IMR-90 (cell line): ENCODE data around the gene SLC29A1. TPM values are rescaled to one million over a fixed set of nuclear protein-coding genes. Genes with fewer than 3 reads are reported as not detected.
A peak's percentile ranks its signal among the peaks of the same experiment; 100 is the strongest.

ENCODE experiments used
- ATAC-seq: fragments of 200-7000 bp; cut with Tn5 transposase; 2 replicates; pipeline ENCODE4 v1.9.1; 2020; ENCODE audit warnings: low read depth, mild to moderate bottlenecking, moderate library complexity
- BruUV-seq: library from RNA; stranded (reverse); fragments of 400-500 nt; replicated peaks from 2 replicates; lab custom pipeline; 2021; lab: Mats Ljungman, UMichigan
- CTCF ChIA-PET: fragments of 300-600 bp; formaldehyde crosslinking; extraction: SDS; loops from one replicate; lab custom pipeline; 2021; ENCODE audit warnings: antibody characterized with exemption; lab: Yijun Ruan, JAX
- POLR2A ChIA-PET: fragments of 300-600 bp; sonication (Branson Sonifier 250); formaldehyde crosslinking; loops from one replicate; lab custom pipeline; 2022; ENCODE audit warnings: antibody characterized with exemption; ENCODE audit not compliant: unreplicated experiment; lab: Charles Lee
- DNase-seq: peaks from one replicate; pipeline ENCODE4 v3.0.0; 2013
- H2AFZ ChIP-seq: replicated peaks from 2 replicates; pipeline ENCODE3; 2013; ENCODE audit warnings: low read length, mild to moderate bottlenecking; ENCODE audit not compliant: poor library complexity
- H2AK5ac ChIP-seq: 2 replicates; pipeline ENCODE4 v1.6.1; 2013; ENCODE audit warnings: low read depth, low read length, inconsistent platforms
- H2AK9ac ChIP-seq: replicated peaks from 2 replicates; pipeline ENCODE3; 2013; ENCODE audit warnings: mild to moderate bottlenecking, low read depth, low read length, moderate library complexity; ENCODE audit not compliant: poor library complexity
- H2BK120ac ChIP-seq: 2 replicates; pipeline ENCODE4 v1.6.1; 2013; ENCODE audit warnings: low read depth, low read length, inconsistent platforms
- H2BK15ac ChIP-seq: 3 replicates; pipeline ENCODE4 v1.6.1; 2013; ENCODE audit warnings: low read depth, low read length, inconsistent platforms
- H2BK20ac ChIP-seq: 2 replicates; pipeline ENCODE4 v1.6.1; 2013; ENCODE audit warnings: low read depth, mild to moderate bottlenecking, inconsistent platforms, low read length, moderate library complexity
- H2BK5ac ChIP-seq: 2 replicates; pipeline ENCODE4 v1.6.1; 2013; ENCODE audit warnings: mild to moderate bottlenecking, low read depth, low read length, inconsistent platforms; ENCODE audit not compliant: poor library complexity, severe bottlenecking
- H3K14ac ChIP-seq: replicated peaks from 2 replicates; pipeline ENCODE4 v1.6.1; 2013; ENCODE audit warnings: low read depth, low read length, inconsistent platforms
- H3K18ac ChIP-seq: 2 replicates; pipeline ENCODE4 v1.6.1; 2013; ENCODE audit warnings: low read depth, low read length, control low read depth
- H3K23ac ChIP-seq: 2 replicates; pipeline ENCODE4 v1.6.1; 2013; ENCODE audit warnings: low read depth, low read length, inconsistent platforms
- H3K27ac ChIP-seq: 2 replicates; pipeline ENCODE4 v1.5.1; 2013; ENCODE audit warnings: mild to moderate bottlenecking, control low read depth, low read length; ENCODE audit not compliant: insufficient read depth
- H3K27me3 ChIP-seq: 2 replicates; pipeline ENCODE4 v1.6.1; 2013; ENCODE audit warnings: low read length; ENCODE audit not compliant: control insufficient read depth, insufficient read depth
- H3K36me3 ChIP-seq: 2 replicates; pipeline ENCODE4 v1.6.1; 2013; ENCODE audit warnings: low read length, mixed read lengths; ENCODE audit not compliant: control insufficient read depth, insufficient read depth
- H3K4ac ChIP-seq: 2 replicates; pipeline ENCODE4 v1.6.1; 2013; ENCODE audit warnings: low read depth, low read length, inconsistent platforms
- H3K4me1 ChIP-seq: 2 replicates; pipeline ENCODE4 v1.6.1; 2013; ENCODE audit warnings: low read length, mixed read lengths; ENCODE audit not compliant: control insufficient read depth, insufficient read depth
- H3K4me2 ChIP-seq: 2 replicates; pipeline ENCODE4 v1.6.1; 2013; ENCODE audit warnings: low read depth, mild to moderate bottlenecking, control low read depth, low read length, moderate library complexity
- H3K4me3 ChIP-seq: 2 replicates; pipeline ENCODE4 v1.5.1; 2013; ENCODE audit warnings: low read depth, mild to moderate bottlenecking, control low read depth, low read length, moderate library complexity; ENCODE audit not compliant: insufficient read depth
- H3K56ac ChIP-seq: 2 replicates; pipeline ENCODE4 v1.6.1; 2013; ENCODE audit warnings: low read length, inconsistent platforms; ENCODE audit not compliant: insufficient read depth; ENCODE audit errors: extremely low read depth
- H3K79me1 ChIP-seq, 2 experiments: 2 replicates each; pipeline ENCODE4 v1.6.1; 2013; ENCODE audit warnings: low read length in 2 of 2, inconsistent platforms in 1 of 2, low read depth in 1 of 2
- H3K9ac ChIP-seq: 2 replicates; pipeline ENCODE4 v1.6.1; 2013; ENCODE audit warnings: low read depth, low read length, control low read depth
- H3K9me1 ChIP-seq: 2 replicates; pipeline ENCODE4 v1.6.1; 2013; ENCODE audit warnings: low read length, inconsistent platforms; ENCODE audit not compliant: insufficient read depth
- H3K9me3 ChIP-seq: 2 replicates; pipeline ENCODE4 v1.6.1; 2013; ENCODE audit warnings: low read length; ENCODE audit not compliant: control insufficient read depth, insufficient read depth
- H4K20me1 ChIP-seq: 2 replicates; pipeline ENCODE4 v1.6.1; 2013; ENCODE audit warnings: low read length, inconsistent platforms; ENCODE audit not compliant: insufficient read depth
- H4K5ac ChIP-seq: 2 replicates; pipeline ENCODE4 v1.6.1; 2013; ENCODE audit warnings: mild to moderate bottlenecking, low read depth, low read length, control low read depth
- H4K8ac ChIP-seq, 2 experiments: 2 replicates each; pipeline ENCODE4 v1.6.1; 2013; ENCODE audit warnings: low read depth in 2 of 2, low read length in 2 of 2, control low read depth in 1 of 2, inconsistent platforms in 1 of 2
- H4K91ac ChIP-seq: 2 replicates; pipeline ENCODE4 v1.6.1; 2013; ENCODE audit warnings: low read depth, low read length, inconsistent platforms; ENCODE audit not compliant: insufficient read depth
- BHLHE40 ChIP-seq: fragments of 150-350 bp; IDR thresholded peaks from 2 replicates; pipeline ENCODE4 v1.6.1; 2016; ENCODE audit warnings: mild to moderate bottlenecking, low read depth, low read length
- CEBPB ChIP-seq: IDR thresholded peaks from 2 replicates; pipeline ENCODE4 v1.6.1; 2012; ENCODE audit warnings: low read depth, low read length, improper control_type of control experiment
- CTCF ChIP-seq: conservative IDR thresholded peaks from 2 replicates; pipeline ENCODE4 v1.5.1; 2012; ENCODE audit warnings: mild to moderate bottlenecking, low read depth, low read length, improper control_type of control experiment
- FOS ChIP-seq: fragments of 150-350 bp; IDR thresholded peaks from 2 replicates; pipeline ENCODE4 v1.6.1; 2016; ENCODE audit warnings: low read depth, low read length
- MAFK ChIP-seq: IDR thresholded peaks from 2 replicates; pipeline ENCODE4 v1.6.1; 2012; ENCODE audit warnings: low read depth, low read length, improper control_type of control experiment
- NFE2L2 ChIP-seq: fragments of 150-350 bp; IDR thresholded peaks from 2 replicates; pipeline ENCODE4 v1.6.1; 2016; ENCODE audit warnings: low read depth, mild to moderate bottlenecking, low read length
- RAD21 ChIP-seq: IDR thresholded peaks from 2 replicates; pipeline ENCODE4 v1.6.1; 2012; ENCODE audit warnings: low read length, improper control_type of control experiment
- RCOR1 ChIP-seq: IDR thresholded peaks from 2 replicates; pipeline ENCODE4 v1.6.1; 2012; ENCODE audit warnings: mild to moderate bottlenecking, low read length, improper control_type of control experiment; ENCODE audit not compliant: insufficient replicate concordance
- RFX5 ChIP-seq: IDR thresholded peaks from 2 replicates; pipeline ENCODE4 v1.8.0; 2012; ENCODE audit warnings: low read depth, mild to moderate bottlenecking, low read length, moderate library complexity
- USF2 ChIP-seq: fragments of 150-350 bp; IDR thresholded peaks from 2 replicates; pipeline ENCODE4 v1.6.1; 2017; ENCODE audit warnings: mild to moderate bottlenecking, antibody characterized with exemption, low read length, low read depth
- WGBS, 2 experiments: methylation state at CpG; one replicate each; pipeline versions ENCODE4 v1.1.5 to v1.1.7; 2013; ENCODE audit warnings: missing lambda C conversion rate in 2 of 2; ENCODE audit not compliant: insufficient read length in 1 of 2; ENCODE audit errors: extremely low coverage in 2 of 2; 5-methylcytosine and 5-hydroxymethylcytosine counted together
- dilution Hi-C: fragments of 300-500 bp; cut with HindIII; formaldehyde crosslinking; loops from one replicate; pipeline ENCODE4 v1.14.3; 2018; ENCODE audit warnings: low sequenced_read_pairs; ENCODE audit not compliant: unreplicated experiment
- in situ Hi-C: fragments of 300-500 bp; cut with MboI; formaldehyde crosslinking; loops from 3 replicates; pipeline ENCODE4 v1.14.3; 2019; ENCODE audit warnings: low sequenced_read_pairs, inconsistent platforms, mixed read lengths
- intact Hi-C: fragments of 100-400 bp; cut with micrococcal nuclease; formaldehyde crosslinking; loops from 2 replicates; pipeline ENCODE4 v1.10.0; 2022
- polyA plus RNA-seq, 3 experiments: library from polyadenylated mRNA; depleted of rRNA; stranded (reverse); fragments of >200 nt; gene quantifications; 2 replicates each; pipeline ENCODE4 v1.2.3, GENCODE V29; 2012; ENCODE audit warnings: low replicate concordance in 1 of 3
- total RNA-seq: library from RNA; depleted of rRNA; stranded (reverse); fragments of >200 nt; gene quantifications from 2 replicates; pipeline ENCODE4 v1.2.3, GENCODE V29; 2012
- TF ChIP-seq, protein P1 (sequence below): fragments of 150-350 bp; IDR thresholded peaks from 2 replicates; pipeline ENCODE4 v1.6.1; 2016; ENCODE audit warnings: low read depth, mild to moderate bottlenecking, low read length, moderate library complexity, borderline replicate concordance

SLC29A1 gene
- total and polyA plus RNA-seq, 2 of the 4 experiments (the other 2 are of a cell fraction): 4.1 to 22.1 TPM

DNA sequence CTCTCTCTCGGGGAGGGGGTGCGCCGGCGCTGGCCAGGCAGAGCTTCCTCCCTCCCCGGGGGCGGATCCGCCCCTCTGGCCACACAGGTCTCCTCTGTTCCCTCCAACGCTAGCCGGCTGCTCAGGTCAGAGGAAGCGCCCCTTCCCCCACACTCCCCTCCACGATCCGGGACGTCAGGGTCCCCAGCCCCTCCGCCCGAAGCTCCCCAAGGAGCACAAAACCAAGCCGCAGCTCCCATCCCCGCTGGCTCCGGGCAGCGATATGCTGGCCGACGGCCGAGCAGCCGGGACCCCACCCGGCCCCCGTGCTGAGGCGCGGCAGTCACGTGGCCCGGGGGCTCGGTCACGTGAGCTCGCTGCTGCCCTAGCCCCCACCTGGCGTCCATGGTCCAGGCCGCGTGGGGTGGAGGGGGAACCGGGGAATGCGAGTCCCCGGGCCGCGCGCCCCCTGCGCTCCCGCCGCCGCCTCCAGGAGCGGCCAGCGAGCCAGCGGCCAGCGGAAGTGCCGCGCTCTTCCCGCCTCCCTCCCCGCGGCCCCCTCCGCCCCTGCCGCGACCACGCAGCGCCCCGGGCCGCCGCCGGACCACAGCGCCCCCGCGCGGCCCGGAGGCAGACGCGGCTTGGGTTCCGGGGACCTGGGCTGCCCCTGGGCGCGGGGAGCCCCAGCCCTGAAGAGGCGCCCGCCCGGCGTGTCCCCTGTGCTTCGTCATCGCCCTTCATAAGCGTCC, 33.8 kb downstream of the SLC29A1 start, which contains the start of gene SLC35B2 (continued):
- no peak for TF ChIP-seq MAFK
- no peak for TF ChIP-seq RCOR1

DNA sequence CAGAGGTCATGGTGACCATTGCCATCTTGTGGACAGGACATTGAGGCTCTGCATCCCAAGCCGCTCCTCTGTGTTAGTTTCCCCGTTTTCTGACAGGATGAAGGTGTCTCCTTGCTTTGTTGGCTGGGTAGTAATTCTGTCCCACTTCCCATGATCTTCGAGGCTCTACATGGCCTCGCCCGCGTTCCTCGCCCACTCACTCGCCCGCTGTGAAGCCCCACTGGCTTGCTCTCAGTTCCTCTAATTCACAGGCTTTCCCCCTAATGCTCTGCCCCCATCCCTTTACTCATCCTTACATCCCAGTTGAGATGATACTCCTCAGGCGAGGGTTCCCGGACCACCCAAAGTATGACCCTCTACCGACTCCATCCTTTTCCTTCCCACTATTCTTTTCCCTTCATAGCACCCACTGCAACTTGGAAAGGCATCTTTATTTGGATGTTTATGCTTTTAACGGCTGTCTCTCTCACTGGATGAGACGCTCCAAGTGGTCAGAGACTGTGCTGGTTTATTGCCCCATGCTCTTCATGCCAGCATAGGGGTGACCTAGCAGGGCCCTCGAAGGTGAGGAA, 34.4 kb downstream of the SLC29A1 start:
- BruUV-seq: no TSS peak
- H3K18ac ChIP-seq: peak overlapping the region; percentile 83
- WGBS, 2 experiments: 44% methylated on average over 10 of the region's 15 CpGs; no CpG with 5 or more reads in 1 of the 2 experiments
- H2BK5ac ChIP-seq: peak overlapping the region; percentile 89
- peak overlapping the region; percentile 98 for H4K5ac ChIP-seq
- H4K8ac ChIP-seq: peak overlapping the region; percentile 94 to 98
- H3K79me1 ChIP-seq: peaks cover 14 to 63% of the 10 kb centered on the region in 2 experiments
- peak overlapping the region; percentile 91 for H3K27ac ChIP-seq
- peak overlapping the region; percentile 100 for H3K14ac ChIP-seq
- peak overlapping the region; percentile 98 for H3K4me2 ChIP-seq
- CTCF ChIA-PET: no interaction called here
- peak overlapping the region; percentile 80 for H2AK9ac ChIP-seq
- ATAC-seq: no peak
- peak overlapping the region; percentile 97 for H3K4ac ChIP-seq
- peak overlapping the region; percentile 72; the same call in 2 of the 3 replicates for H2BK15ac ChIP-seq
- no peak for DNase-seq
- peaks cover 13% of the 10 kb centered on the region for H3K9me1 ChIP-seq
- H2BK20ac ChIP-seq: no peak overlapping the region; the same call in 1 of the 2 replicates
- H3K4me1 ChIP-seq: peaks cover 14% of the 10 kb centered on the region
- peak overlapping the region; percentile 61 for H3K56ac ChIP-seq
- H2BK120ac ChIP-seq: peak overlapping the region; percentile 94
- H4K91ac ChIP-seq: peak overlapping the region; percentile 64
- in situ Hi-C loops (no loop called here), intact Hi-C loops (no loop called here), dilution Hi-C loops (no loop called here)
- peak overlapping the region; percentile 94 for H3K4me3 ChIP-seq
- peak overlapping the region; percentile 99 for H3K23ac ChIP-seq
- H3K9ac ChIP-seq: peak overlapping the region; percentile 94
- peaks cover 36% of the 10 kb centered on the region for H3K36me3 ChIP-seq
- peak overlapping the region; percentile 98 for H2AFZ ChIP-seq
- peaks cover 39% of the 10 kb centered on the region for H4K20me1 ChIP-seq
- H3K9me3 ChIP-seq: no peaks in the 10 kb centered on the region
- peak overlapping the region; percentile 86; the same call in 1 of the 2 replicates for H2AK5ac ChIP-seq
- H3K27me3 ChIP-seq: no peaks in the 10 kb centered on the region
- POLR2A ChIA-PET: interaction anchor here (2.0 kb wide), 1 partner anchor 11 kb away, joined by 27 read pairs; the partner anchor contains the start of gene HSP90AB1
- no peak for TF ChIP-seq FOS
- no peak for TF ChIP-seq BHLHE40
- no peak for TF ChIP-seq NFE2L2
- TF ChIP-seq CTCF: no peak
- TF ChIP-seq MAFK: no peak
- no peak for TF ChIP-seq USF2
- TF ChIP-seq, protein P1, sequence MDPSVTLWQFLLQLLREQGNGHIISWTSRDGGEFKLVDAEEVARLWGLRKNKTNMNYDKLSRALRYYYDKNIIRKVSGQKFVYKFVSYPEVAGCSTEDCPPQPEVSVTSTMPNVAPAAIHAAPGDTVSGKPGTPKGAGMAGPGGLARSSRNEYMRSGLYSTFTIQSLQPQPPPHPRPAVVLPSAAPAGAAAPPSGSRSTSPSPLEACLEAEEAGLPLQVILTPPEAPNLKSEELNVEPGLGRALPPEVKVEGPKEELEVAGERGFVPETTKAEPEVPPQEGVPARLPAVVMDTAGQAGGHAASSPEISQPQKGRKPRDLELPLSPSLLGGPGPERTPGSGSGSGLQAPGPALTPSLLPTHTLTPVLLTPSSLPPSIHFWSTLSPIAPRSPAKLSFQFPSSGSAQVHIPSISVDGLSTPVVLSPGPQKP: no peak
- no peak for TF ChIP-seq RAD21
- no peak for TF ChIP-seq CEBPB
- no peak for TF ChIP-seq RFX5
